ENCODE measurements around the gene PPP2R2C. TPM values are rescaled to one million over a fixed set of nuclear protein-coding genes. Genes with fewer than 3 reads are reported as not detected.

PPP2R2C gene
- total RNA-seq, 2 donors from 2014 or later: 0.66 to 0.78 TPM

GRCh38 chr4:6489927-6490326 is 17.5 kb upstream of the PPP2R2C start:
- TF ChIP-seq CTCF (IDR thresholded peaks at IDR 0.05): no peak
- TF ChIP-seq POLR2A (IDR thresholded peaks at IDR 0.05): no peak
- 33 to 38% methylated on average over 4 of the region's 4 CpGs for WGBS, 2 donors
- no peaks in the 10 kb centered on the region for H3K36me3 ChIP-seq (replicated peaks in 1 of 2; ENCODE audit: insufficient read depth in 1 of 2, low read depth in 2 of 2)
- H3K4me3 ChIP-seq: no peak overlapping the region
- H3K27ac ChIP-seq: no peak overlapping the region
- peaks cover 0 to 7% (median 0%) of the 10 kb centered on the region in 3 donors for H3K9me3 ChIP-seq
- intact Hi-C loops (cut with DNase I): no loop called here
- DNase-seq: no peak
- no peak for ATAC-seq
- peaks cover 10% of the 10 kb centered on the region for H3K4me1 ChIP-seq
- H3K27me3 ChIP-seq: no peaks in the 10 kb centered on the region

DNA sequence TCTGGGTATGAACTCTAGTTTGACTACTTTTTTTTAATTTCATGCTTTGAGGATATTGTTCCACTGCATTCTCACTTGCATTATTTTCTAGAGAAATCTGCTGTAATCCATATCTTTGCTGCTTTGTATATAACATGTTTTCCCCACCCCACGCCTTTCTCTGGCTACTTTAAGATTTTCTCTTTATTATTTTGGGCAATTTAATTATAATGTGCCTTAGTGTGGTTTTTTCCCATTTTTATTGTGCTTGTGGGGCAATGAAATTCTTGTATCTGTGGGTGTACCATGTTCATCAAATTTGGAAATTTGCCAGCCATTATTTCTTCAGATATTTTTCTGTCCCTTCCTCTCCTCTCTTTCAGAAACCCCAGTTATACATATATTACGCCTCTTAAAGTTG is 15.1 kb upstream of the PPP2R2C start:
- Histone ChIP-seq H3K4me3 (no peak overlapping the region), H3K4me1 (no peaks in the 10 kb centered on the region), H3K27ac (no peak overlapping the region), H3K36me3 (replicated peaks in 1 of 2; ENCODE audit: insufficient read depth in 1 of 2, low read depth in 2 of 2) (no peaks in the 10 kb centered on the region), H3K9me3 (peaks cover 0 to 7% (median 0%) of the 10 kb centered on the region in 3 donors), H3K27me3 (no peaks in the 10 kb centered on the region)
- no peak for DNase-seq
- intact Hi-C loops (cut with DNase I): no loop called here
- 43 to 44% methylated on average over 2 of the region's 2 CpGs for WGBS, 2 donors
- TF ChIP-seq POLR2A (IDR thresholded peaks at IDR 0.05) (no peak), CTCF (IDR thresholded peaks at IDR 0.05) (no peak)
- ATAC-seq: no peak

DNA sequence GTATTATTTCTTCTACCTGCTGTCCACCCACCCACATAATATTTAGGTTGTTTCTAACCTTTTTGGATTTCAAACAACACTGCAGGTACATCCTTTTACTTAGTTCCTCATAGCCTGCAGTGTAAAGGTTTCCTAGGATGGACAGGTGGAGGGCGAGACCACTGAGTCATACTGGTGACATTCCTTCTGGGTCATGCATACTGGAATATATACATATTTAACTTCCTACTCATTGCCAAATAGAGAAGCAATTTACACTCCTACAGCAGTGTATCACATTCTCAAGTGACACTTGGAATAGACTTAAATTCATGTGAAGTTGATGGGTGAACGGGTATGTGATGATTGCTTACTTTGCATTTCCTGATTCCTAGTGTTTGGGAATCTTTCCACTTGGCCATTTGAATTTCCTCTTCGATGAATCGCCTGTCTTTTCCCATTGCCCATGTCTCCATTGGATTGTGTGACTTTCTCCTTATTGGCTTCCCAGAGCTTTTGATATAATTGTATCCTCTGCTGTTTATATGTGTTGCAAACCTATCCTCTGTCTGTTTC is 8.2 kb upstream of the PPP2R2C start:
- TF ChIP-seq CTCF (IDR thresholded peaks at IDR 0.05) (no peak), POLR2A (IDR thresholded peaks at IDR 0.05) (no peak)
- no peak overlapping the region for H3K27ac ChIP-seq
- H3K4me1 ChIP-seq: no peaks in the 10 kb centered on the region
- DNase-seq (no peak), ATAC-seq (no peak)
- H3K36me3 ChIP-seq (replicated peaks in 1 of 2; ENCODE audit: insufficient read depth in 1 of 2, low read depth in 2 of 2): no peaks in the 10 kb centered on the region
- WGBS, 2 donors: 43 to 47% methylated on average over 4 of the region's 4 CpGs
- H3K4me3 ChIP-seq: no peak overlapping the region
- no peaks in the 10 kb centered on the region for H3K27me3 ChIP-seq
- no peaks in the 10 kb centered on the region for H3K9me3 ChIP-seq
- intact Hi-C loops (cut with DNase I): no loop called here

DNA sequence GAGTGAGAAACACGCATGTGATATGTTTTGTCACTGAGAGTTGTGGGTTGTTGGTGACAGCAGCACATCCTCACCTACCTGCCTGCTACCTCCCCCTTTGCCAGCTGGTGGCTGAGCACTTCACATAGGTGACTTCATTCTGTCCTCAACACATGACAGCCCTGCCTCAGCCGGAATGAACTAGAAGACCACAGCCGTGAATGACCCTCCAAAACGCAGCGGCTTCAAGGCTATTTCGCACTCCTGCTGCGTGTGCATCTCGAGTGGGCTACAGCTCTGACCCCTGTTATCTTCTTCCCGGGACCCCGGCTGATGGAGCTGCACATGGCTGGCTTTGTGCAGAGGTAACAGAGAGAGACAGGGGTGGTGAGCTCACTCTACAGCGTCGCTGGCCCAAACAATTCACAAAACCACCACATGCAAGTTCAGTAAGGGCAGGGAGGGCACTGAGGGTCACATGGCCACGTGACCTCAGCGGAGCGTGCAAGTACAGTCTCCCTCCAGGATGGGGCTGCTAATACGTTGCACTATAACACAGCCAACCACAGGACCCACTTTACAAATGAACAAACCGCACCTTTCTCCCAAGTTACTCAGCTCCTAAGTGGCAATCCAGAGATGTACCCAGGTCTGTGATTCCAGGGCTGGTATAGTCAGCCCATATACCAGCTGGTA is 6.3 kb upstream of the PPP2R2C start:
- no peak for ATAC-seq
- Histone ChIP-seq H3K27me3 (no peaks in the 10 kb centered on the region), H3K27ac (no peak overlapping the region), H3K9me3 (no peaks in the 10 kb centered on the region), H3K4me3 (no peak overlapping the region), H3K36me3 (replicated peaks in 1 of 2; ENCODE audit: insufficient read depth in 1 of 2, low read depth in 2 of 2) (no peaks in the 10 kb centered on the region), H3K4me1 (no peaks in the 10 kb centered on the region)
- intact Hi-C loops (cut with DNase I): no loop called here
- no peak for DNase-seq
- TF ChIP-seq POLR2A (IDR thresholded peaks at IDR 0.05): no peak
- TF ChIP-seq CTCF (IDR thresholded peaks at IDR 0.05): no peak
- 51 to 63% methylated on average over 11 to 17 of the region's 17 CpGs for WGBS, 2 donors

GRCh38 chr4:6476893-6477292 is 4.5 kb upstream of the PPP2R2C start:
- no peak for ATAC-seq
- intact Hi-C loops (cut with DNase I): no loop called here

More at GRCh38 chr4:6476893-6477292, 4.5 kb upstream of the PPP2R2C start:
- TF ChIP-seq POLR2A (IDR thresholded peaks at IDR 0.05) (no peak), CTCF (IDR thresholded peaks at IDR 0.05) (no peak)
- Histone ChIP-seq H3K9me3 (no peaks in the 10 kb centered on the region), H3K27me3 (no peaks in the 10 kb centered on the region), H3K27ac (no peak overlapping the region), H3K36me3 (replicated peaks in 1 of 2; ENCODE audit: insufficient read depth in 1 of 2, low read depth in 2 of 2) (no peaks in the 10 kb centered on the region), H3K4me3 (no peak overlapping the region), H3K4me1 (no peaks in the 10 kb centered on the region)
- DNase-seq: no peak
- WGBS, 2 donors: 49 to 75% methylated on average over 4 of the region's 4 CpGs

Data from body of pancreas (tissue), 4 donors.